ENCODE measurements around the gene FCHO1.

FCHO1 gene

DNA sequence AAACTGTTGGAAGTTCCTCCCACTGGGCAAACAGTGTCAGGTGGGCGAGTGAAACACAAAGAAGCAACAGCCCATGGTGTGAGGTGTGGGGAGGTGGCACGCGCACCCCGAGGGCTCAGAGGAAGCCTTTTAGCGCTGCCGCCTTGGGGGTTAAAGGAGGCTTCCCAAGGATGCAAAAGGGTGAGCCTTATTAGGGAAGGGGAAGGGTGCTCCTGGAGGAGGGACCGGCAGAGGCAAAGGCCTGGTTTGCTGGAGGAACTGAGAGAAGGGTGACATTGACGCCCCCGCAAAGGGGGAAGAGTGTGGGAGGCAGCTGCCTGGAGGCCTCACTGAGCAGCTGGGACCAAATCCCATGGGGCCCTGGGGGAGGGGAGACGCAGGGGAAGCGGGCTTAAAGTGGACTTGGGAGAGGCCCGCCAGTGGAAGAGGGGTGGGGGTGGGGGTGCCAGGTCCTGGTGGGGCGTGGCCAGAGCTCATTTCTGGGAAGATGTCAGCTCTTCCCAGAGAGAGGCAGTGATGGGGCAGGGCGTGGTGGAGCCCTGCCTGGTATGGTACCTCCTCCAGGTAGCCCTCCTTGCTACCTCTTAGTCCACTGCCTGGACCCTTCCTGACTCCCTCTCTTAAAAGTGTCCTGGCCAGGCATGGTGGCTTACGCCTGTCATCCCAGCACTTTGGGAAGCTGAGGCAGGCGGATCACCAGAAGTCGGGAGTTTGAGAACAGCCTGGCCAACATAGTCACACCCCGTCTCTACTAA lies 12.0 kb upstream of the FCHO1 start:
- H3K36me3 ChIP-seq (ENCODE audit: control insufficient read depth, insufficient read depth, low read length): peaks cover 1% of the 10 kb centered on the region
- no peak overlapping the region for H3K56ac ChIP-seq (ENCODE audit: low read length)
- no peak overlapping the region for H2BK15ac ChIP-seq (replicated peaks; ENCODE audit: low read depth)
- no peak overlapping the region for H4K5ac ChIP-seq (ENCODE audit: low read length)
- no peaks in the 10 kb centered on the region for H3K27me3 ChIP-seq (ENCODE audit: insufficient read depth, low read length, poor library complexity)
- no peak overlapping the region for H3K23ac ChIP-seq (ENCODE audit: low read length)
- no peak overlapping the region for H2BK120ac ChIP-seq (ENCODE audit: low read depth, low read length)
- no peaks in the 10 kb centered on the region for H3K79me1 ChIP-seq (ENCODE audit: low read length)
- WGBS (ENCODE audit: extremely low coverage, insufficient coverage, low lambda C conversion rate): no CpG with 5 or more reads among the region's 18 CpGs
- H3K4me3 ChIP-seq (ENCODE audit: low read length): no peak overlapping the region
- no peak for DNase-seq
- no peak overlapping the region for H4K8ac ChIP-seq (ENCODE audit: low read depth, low read length)
- H3K4me1 ChIP-seq (ENCODE audit: control insufficient read depth, low read depth, low read length): no peaks in the 10 kb centered on the region
- H3K27ac ChIP-seq (ENCODE audit: low read depth, low read length): no peak overlapping the region
- H3K79me2 ChIP-seq (ENCODE audit: control insufficient read depth, insufficient read depth, low read length): no peaks in the 10 kb centered on the region
- H3K18ac ChIP-seq (ENCODE audit: low read length): no peak overlapping the region
- H2BK5ac ChIP-seq (ENCODE audit: low read length): no peak overlapping the region
- no peak overlapping the region for H3K4ac ChIP-seq (ENCODE audit: low read depth, low read length)
- no peak overlapping the region for H3K4me2 ChIP-seq (ENCODE audit: low read length)
- no peak overlapping the region for H2AK5ac ChIP-seq (ENCODE audit: low read length)
- H3K9ac ChIP-seq (ENCODE audit: low read length): no peak overlapping the region

DNA sequence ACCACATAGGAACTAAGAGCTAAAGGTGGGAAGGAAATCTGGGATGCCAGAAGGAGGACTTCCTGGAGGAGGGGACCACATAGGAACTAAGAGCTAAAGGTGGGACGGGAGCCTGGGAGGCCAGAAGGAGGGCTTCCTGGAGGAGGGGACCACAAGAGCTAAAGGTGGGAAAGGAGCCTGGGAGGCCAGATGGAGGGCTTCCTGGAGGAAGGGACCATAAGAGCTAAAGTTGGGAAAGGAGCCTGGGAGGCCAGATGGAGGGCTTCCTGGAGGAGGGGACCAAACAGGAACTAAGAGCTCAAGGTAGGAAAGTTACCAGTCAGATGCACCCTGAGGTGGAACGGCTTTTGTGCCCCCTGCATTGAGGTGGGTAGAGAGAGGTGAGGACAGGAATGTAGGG lies 9.8 kb upstream of the FCHO1 start:
- H3K36me3 ChIP-seq (ENCODE audit: control insufficient read depth, insufficient read depth, low read length): no peaks in the 10 kb centered on the region
- no peaks in the 10 kb centered on the region for H3K27me3 ChIP-seq (ENCODE audit: insufficient read depth, low read length, poor library complexity)
- no peak for DNase-seq
- H3K4me1 ChIP-seq (ENCODE audit: control insufficient read depth, low read depth, low read length): no peaks in the 10 kb centered on the region
- H3K4me2 ChIP-seq (ENCODE audit: low read length): no peak overlapping the region
- no peak overlapping the region for H3K18ac ChIP-seq (ENCODE audit: low read length)
- H3K79me1 ChIP-seq (ENCODE audit: low read length): no peaks in the 10 kb centered on the region
- no peak overlapping the region for H3K4me3 ChIP-seq (ENCODE audit: low read length)
- H2BK5ac ChIP-seq (ENCODE audit: low read length): no peak overlapping the region
- no peak overlapping the region for H2BK120ac ChIP-seq (ENCODE audit: low read depth, low read length)
- no peak overlapping the region for H4K5ac ChIP-seq (ENCODE audit: low read length)
- H3K9ac ChIP-seq (ENCODE audit: low read length): no peak overlapping the region
- no peak overlapping the region for H2AK5ac ChIP-seq (ENCODE audit: low read length)
- H3K79me2 ChIP-seq (ENCODE audit: control insufficient read depth, insufficient read depth, low read length): no peaks in the 10 kb centered on the region
- H3K4ac ChIP-seq (ENCODE audit: low read depth, low read length): no peak overlapping the region
- H3K56ac ChIP-seq (ENCODE audit: low read length): no peak overlapping the region
- no peak overlapping the region for H2BK15ac ChIP-seq (replicated peaks; ENCODE audit: low read depth)
- no peak overlapping the region for H3K27ac ChIP-seq (ENCODE audit: low read depth, low read length)
- no peak overlapping the region for H4K8ac ChIP-seq (ENCODE audit: low read depth, low read length)
- WGBS (ENCODE audit: extremely low coverage, insufficient coverage, low lambda C conversion rate): no CpG with 5 or more reads among the region's 2 CpGs
- no peak overlapping the region for H3K23ac ChIP-seq (ENCODE audit: low read length)

- H3K36me3 ChIP-seq (ENCODE audit: control insufficient read depth, insufficient read depth, low read length): no peaks in the 10 kb centered on the region
- no peaks in the 10 kb centered on the region for H3K79me1 ChIP-seq (ENCODE audit: low read length)
- H2AK5ac ChIP-seq (ENCODE audit: low read length): no peak overlapping the region
- H3K27me3 ChIP-seq (ENCODE audit: insufficient read depth, low read length, poor library complexity): no peaks in the 10 kb centered on the region
- H2BK120ac ChIP-seq (ENCODE audit: low read depth, low read length): no peak overlapping the region
- H3K18ac ChIP-seq (ENCODE audit: low read length): no peak overlapping the region
- H4K5ac ChIP-seq (ENCODE audit: low read length): no peak overlapping the region
- H3K27ac ChIP-seq (ENCODE audit: low read depth, low read length): no peak overlapping the region
- H2BK5ac ChIP-seq (ENCODE audit: low read length): no peak overlapping the region
- no peak overlapping the region for H3K9ac ChIP-seq (ENCODE audit: low read length)
- H3K4me2 ChIP-seq (ENCODE audit: low read length): no peak overlapping the region
- no peak overlapping the region for H4K8ac ChIP-seq (ENCODE audit: low read depth, low read length)
- peak; percentile 70 for DNase-seq
- no peaks in the 10 kb centered on the region for H3K4me1 ChIP-seq (ENCODE audit: control insufficient read depth, low read depth, low read length)
- H3K4ac ChIP-seq (ENCODE audit: low read depth, low read length): no peak overlapping the region
- WGBS (ENCODE audit: extremely low coverage, insufficient coverage, low lambda C conversion rate): no CpG with 5 or more reads among the region's 6 CpGs
- H3K23ac ChIP-seq (ENCODE audit: low read length): no peak overlapping the region
- H3K79me2 ChIP-seq (ENCODE audit: control insufficient read depth, insufficient read depth, low read length): no peaks in the 10 kb centered on the region
- no peak overlapping the region for H2BK15ac ChIP-seq (replicated peaks; ENCODE audit: low read depth)
- H3K56ac ChIP-seq (ENCODE audit: low read length): no peak overlapping the region
- no peak overlapping the region for H3K4me3 ChIP-seq (ENCODE audit: low read length)
Observed at GRCh38 chr19:17743874-17744580, 7.2 kb upstream of the FCHO1 start.

DNA sequence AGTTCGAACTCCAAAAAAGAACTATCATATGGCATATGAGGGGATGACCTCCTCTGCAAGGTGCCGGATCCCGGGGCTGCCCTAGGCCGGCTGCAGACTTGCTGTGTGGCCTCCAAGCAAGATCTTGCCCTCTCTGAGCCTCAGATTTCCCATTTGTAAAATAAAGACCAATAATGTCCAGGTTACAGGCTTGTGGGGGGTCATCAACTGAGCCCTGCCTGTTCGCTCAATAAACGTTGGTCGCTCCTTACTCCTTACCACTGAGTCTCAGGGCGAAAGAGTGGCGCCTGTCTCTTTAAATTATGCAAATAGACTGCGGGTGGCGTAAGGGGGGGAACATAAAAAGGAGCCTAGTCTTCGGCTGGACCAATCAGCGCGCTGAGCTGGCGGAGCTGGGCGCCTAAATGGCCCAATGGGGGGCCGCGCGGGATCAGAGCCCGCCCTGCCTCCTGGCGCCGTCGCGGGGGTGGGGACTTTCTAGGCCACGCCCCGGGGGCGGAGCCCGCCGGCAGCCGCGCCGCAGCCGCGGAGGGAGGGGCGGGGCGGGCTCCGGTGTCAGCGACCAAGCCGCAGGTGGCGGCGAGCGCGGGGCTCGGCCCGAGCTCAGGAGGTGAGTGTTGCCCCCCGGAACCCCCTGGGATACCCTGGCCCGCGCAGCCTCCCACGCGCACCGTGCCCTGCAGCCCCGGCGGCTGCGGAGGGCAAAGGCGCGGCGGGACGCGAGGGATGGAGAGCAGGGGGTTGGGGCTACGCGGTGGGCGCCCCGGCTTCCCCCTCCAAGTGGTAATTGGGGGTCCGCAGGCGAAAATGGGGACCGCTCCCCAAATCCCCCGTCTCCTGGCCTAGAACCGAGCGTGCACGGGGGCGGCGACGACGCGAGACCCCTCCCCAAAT lies 3.8 kb upstream of the FCHO1 start:
- H2BK5ac ChIP-seq (ENCODE audit: low read length): no peak overlapping the region
- no peaks in the 10 kb centered on the region for H3K79me2 ChIP-seq (ENCODE audit: control insufficient read depth, insufficient read depth, low read length)
- no peak overlapping the region for H3K18ac ChIP-seq (ENCODE audit: low read length)
- H4K8ac ChIP-seq (ENCODE audit: low read depth, low read length): no peak overlapping the region
- H3K23ac ChIP-seq (ENCODE audit: low read length): no peak overlapping the region
- peak overlapping the region; percentile 64 for H3K9ac ChIP-seq (ENCODE audit: low read length)
- H4K5ac ChIP-seq (ENCODE audit: low read length): no peak overlapping the region
- no peak overlapping the region for H2BK120ac ChIP-seq (ENCODE audit: low read depth, low read length)
- no peak overlapping the region for H2AK5ac ChIP-seq (ENCODE audit: low read length)
- no peak overlapping the region for H3K4ac ChIP-seq (ENCODE audit: low read depth, low read length)
- no peak overlapping the region for H2BK15ac ChIP-seq (replicated peaks; ENCODE audit: low read depth)
- peak; percentile 96 for DNase-seq
- peak overlapping the region; percentile 83 for H3K56ac ChIP-seq (ENCODE audit: low read length)
- no peaks in the 10 kb centered on the region for H3K4me1 ChIP-seq (ENCODE audit: control insufficient read depth, low read depth, low read length)
- no peaks in the 10 kb centered on the region for H3K36me3 ChIP-seq (ENCODE audit: control insufficient read depth, insufficient read depth, low read length)
- no peaks in the 10 kb centered on the region for H3K27me3 ChIP-seq (ENCODE audit: insufficient read depth, low read length, poor library complexity)
- peak overlapping the region; percentile 56 for H3K4me3 ChIP-seq (ENCODE audit: low read length)
- no peaks in the 10 kb centered on the region for H3K79me1 ChIP-seq (ENCODE audit: low read length)
- peak overlapping the region; percentile 73 for H3K4me2 ChIP-seq (ENCODE audit: low read length)
- WGBS (ENCODE audit: extremely low coverage, insufficient coverage, low lambda C conversion rate): no CpG with 5 or more reads among the region's 75 CpGs
- no peak overlapping the region for H3K27ac ChIP-seq (ENCODE audit: low read depth, low read length)

- H4K5ac ChIP-seq (ENCODE audit: low read length): no peak overlapping the region
- DNase-seq: no peak
- no peak overlapping the region for H3K56ac ChIP-seq (ENCODE audit: low read length)
- H3K23ac ChIP-seq (ENCODE audit: low read length): no peak overlapping the region
- no peaks in the 10 kb centered on the region for H3K4me1 ChIP-seq (ENCODE audit: control insufficient read depth, low read depth, low read length)
- H3K4ac ChIP-seq (ENCODE audit: low read depth, low read length): no peak overlapping the region
- WGBS (ENCODE audit: extremely low coverage, insufficient coverage, low lambda C conversion rate): no CpG with 5 or more reads among the region's 6 CpGs
- no peak overlapping the region for H2AK5ac ChIP-seq (ENCODE audit: low read length)
- no peak overlapping the region for H2BK15ac ChIP-seq (replicated peaks; ENCODE audit: low read depth)
- no peak overlapping the region for H2BK120ac ChIP-seq (ENCODE audit: low read depth, low read length)
- no peaks in the 10 kb centered on the region for H3K36me3 ChIP-seq (ENCODE audit: control insufficient read depth, insufficient read depth, low read length)
- no peak overlapping the region for H3K4me2 ChIP-seq (ENCODE audit: low read length)
- no peak overlapping the region for H3K4me3 ChIP-seq (ENCODE audit: low read length)
- H3K9ac ChIP-seq (ENCODE audit: low read length): no peak overlapping the region
- no peak overlapping the region for H2BK5ac ChIP-seq (ENCODE audit: low read length)
- H3K79me2 ChIP-seq (ENCODE audit: control insufficient read depth, insufficient read depth, low read length): no peaks in the 10 kb centered on the region
- H3K18ac ChIP-seq (ENCODE audit: low read length): no peak overlapping the region
- H4K8ac ChIP-seq (ENCODE audit: low read depth, low read length): no peak overlapping the region
- no peaks in the 10 kb centered on the region for H3K27me3 ChIP-seq (ENCODE audit: insufficient read depth, low read length, poor library complexity)
- H3K27ac ChIP-seq (ENCODE audit: low read depth, low read length): no peak overlapping the region
- H3K79me1 ChIP-seq (ENCODE audit: low read length): no peaks in the 10 kb centered on the region
Observed at GRCh38 chr19:17748884-17749638, 2.2 kb upstream of the FCHO1 start.

Measured in mesendoderm (in vitro differentiated cells).